ENCODE measurements around the gene SHC3.

DNA sequence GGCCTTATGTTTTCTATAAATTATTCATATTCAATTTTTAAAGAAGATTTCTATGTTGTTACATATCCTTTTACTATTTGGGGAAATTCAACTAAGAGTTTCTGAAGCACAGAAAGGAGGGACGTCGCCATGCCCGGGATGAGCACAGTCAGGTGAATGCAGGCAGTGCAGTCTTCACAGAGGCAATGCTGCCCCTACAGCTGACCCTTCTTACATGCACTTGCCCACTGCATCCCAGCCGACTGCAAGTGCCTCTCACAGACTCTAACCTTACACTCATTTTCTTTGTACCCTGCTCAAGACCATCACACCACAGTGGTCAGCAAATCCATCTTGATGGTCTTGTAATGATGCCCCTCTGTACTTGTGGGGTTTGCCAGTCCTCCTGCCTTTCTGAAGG lies 73.8 kb downstream of the SHC3 start:
- TF ChIP-seq CTCF (conservative IDR thresholded peaks at IDR 0.05; ENCODE audit: low read length) = no peak
- TF ChIP-seq EZH2phosphoT487 (IDR thresholded peaks at IDR 0.05; ENCODE audit: borderline replicate concordance, low read depth, low read length) = no peak
